Bronchial epithelial cell (primary cell): ENCODE measurements around the gene COQ10A. TPM values are rescaled to one million over a fixed set of nuclear protein-coding genes. Genes with fewer than 3 reads are reported as not detected.

ENCODE experiments used
- DNase-seq: peaks from one replicate; pipeline ENCODE4 v3.0.0-alpha.2; 2010; ENCODE audit warnings: low read depth
- FAIRE-seq: peaks from 2 replicates; lab custom pipeline; 2011; peaks lifted over from hg19 to GRCh38; lab: Jason Lieb, UNC
- H3K27me3 ChIP-seq: 2 replicates; pipeline ENCODE4 v1.5.1; 2011; ENCODE audit warnings: low read length; ENCODE audit not compliant: control insufficient read depth, insufficient read depth
- H3K36me3 ChIP-seq: 2 replicates; pipeline ENCODE4 v1.5.1; 2011; ENCODE audit warnings: low read length; ENCODE audit not compliant: control insufficient read depth, insufficient read depth
- H3K4me3 ChIP-seq: 2 replicates; pipeline ENCODE4 v1.5.1; 2011; ENCODE audit warnings: mild to moderate bottlenecking, low read depth, low read length, control low read depth
- total RNA-seq: library from RNA; depleted of rRNA; stranded (reverse); fragments of >200 nt; gene quantifications from 2 replicates; pipeline ENCODE4 v1.2.1, GENCODE V29; 2014
- TF ChIP-seq, protein P1 (sequence below): IDR thresholded peaks from 2 replicates; pipeline ENCODE4 v1.5.1; 2011; ENCODE audit warnings: mild to moderate bottlenecking, moderate library complexity, low read length, control low read depth, inconsistent platforms; ENCODE audit not compliant: insufficient read depth, severe bottlenecking

COQ10A gene
- total RNA-seq, 1 donor from 2014 or later, result 5.3 TPM

DNA sequence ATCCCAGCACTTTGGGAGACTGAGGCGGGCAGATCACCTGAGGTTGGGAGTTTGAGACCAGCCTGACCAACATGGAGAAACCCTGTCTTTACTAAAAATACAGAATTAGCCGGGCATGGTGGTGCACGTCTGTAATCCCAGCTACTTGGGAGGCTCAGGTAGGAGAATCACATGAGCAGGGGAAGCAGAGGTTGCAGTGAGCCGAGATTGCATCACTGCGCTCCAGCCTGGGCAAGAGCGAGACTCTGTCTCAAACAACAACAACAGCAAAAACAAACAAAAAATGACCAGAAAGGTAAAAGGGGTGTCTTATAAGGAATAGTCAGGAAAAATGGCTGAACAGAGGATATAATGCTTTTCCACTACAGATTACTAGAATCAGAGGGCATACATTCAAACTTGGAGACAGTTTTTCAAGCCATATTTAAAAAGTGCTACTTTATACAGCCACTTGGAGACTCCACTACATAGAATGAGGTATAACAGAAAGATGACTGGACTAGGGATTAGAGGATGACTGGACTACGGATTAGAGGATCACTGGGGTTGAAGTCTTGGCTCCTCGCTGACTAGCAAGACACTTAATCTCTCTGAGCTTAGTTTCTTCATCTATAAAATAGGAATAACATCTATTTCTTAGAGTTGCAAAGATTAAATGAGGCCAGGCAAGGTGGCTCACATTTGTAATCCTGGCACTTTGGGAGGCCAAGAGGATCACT, 38.3 kb downstream of the COQ10A start:
- DNase-seq (no peak), FAIRE-seq (no peak)
- peaks cover 7% of the 10 kb centered on the region for H3K36me3 ChIP-seq
- TF ChIP-seq, protein P1, sequence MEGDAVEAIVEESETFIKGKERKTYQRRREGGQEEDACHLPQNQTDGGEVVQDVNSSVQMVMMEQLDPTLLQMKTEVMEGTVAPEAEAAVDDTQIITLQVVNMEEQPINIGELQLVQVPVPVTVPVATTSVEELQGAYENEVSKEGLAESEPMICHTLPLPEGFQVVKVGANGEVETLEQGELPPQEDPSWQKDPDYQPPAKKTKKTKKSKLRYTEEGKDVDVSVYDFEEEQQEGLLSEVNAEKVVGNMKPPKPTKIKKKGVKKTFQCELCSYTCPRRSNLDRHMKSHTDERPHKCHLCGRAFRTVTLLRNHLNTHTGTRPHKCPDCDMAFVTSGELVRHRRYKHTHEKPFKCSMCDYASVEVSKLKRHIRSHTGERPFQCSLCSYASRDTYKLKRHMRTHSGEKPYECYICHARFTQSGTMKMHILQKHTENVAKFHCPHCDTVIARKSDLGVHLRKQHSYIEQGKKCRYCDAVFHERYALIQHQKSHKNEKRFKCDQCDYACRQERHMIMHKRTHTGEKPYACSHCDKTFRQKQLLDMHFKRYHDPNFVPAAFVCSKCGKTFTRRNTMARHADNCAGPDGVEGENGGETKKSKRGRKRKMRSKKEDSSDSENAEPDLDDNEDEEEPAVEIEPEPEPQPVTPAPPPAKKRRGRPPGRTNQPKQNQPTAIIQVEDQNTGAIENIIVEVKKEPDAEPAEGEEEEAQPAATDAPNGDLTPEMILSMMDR, result no peak
- H3K4me3 ChIP-seq, result no peak overlapping the region
- H3K27me3 ChIP-seq, result no peaks in the 10 kb centered on the region

GRCh38 chr12:56307221-56307965, 40.7 kb downstream of the COQ10A start:
- peaks cover 6% of the 10 kb centered on the region for H3K36me3 ChIP-seq
- no peak overlapping the region for H3K4me3 ChIP-seq
- FAIRE-seq (no peak), DNase-seq (peak; percentile 65)
- H3K27me3 ChIP-seq, result no peaks in the 10 kb centered on the region
- TF ChIP-seq, protein P1, result no peak

GRCh38 chr12:56308714-56309113, 42.0 kb downstream of the COQ10A start:
- H3K36me3 ChIP-seq, result peaks cover 6% of the 10 kb centered on the region
- FAIRE-seq, result no peak
- no peaks in the 10 kb centered on the region for H3K27me3 ChIP-seq
- DNase-seq, result no peak
- no peak overlapping the region for H3K4me3 ChIP-seq
- TF ChIP-seq, protein P1, result no peak

DNA sequence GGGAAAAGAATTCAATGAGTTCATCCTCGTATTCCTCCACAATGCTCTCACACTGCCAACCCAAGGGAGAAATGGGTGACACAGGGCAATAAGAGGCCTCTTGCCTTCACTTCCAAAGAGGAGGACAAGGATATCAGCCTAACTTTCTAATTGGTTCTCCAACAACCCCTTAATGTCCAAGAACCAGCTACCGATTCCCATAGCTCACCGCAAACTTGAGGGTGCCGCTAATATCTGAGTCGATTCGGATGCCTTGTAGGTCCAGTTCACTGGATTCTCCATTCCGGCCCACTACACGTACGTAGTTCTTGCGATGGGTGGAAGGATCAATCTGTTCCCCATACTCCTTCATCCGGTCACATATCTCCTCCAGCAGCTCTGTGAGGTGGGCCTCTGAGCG, 44.3 kb downstream of the COQ10A start:
- DNase-seq, result no peak
- no peak overlapping the region for H3K4me3 ChIP-seq
- H3K27me3 ChIP-seq, result no peaks in the 10 kb centered on the region
- TF ChIP-seq, protein P1, result no peak
- no peak for FAIRE-seq
- H3K36me3 ChIP-seq, result peaks cover 6% of the 10 kb centered on the region

- DNase-seq (no peak), FAIRE-seq (no peak)
- Histone ChIP-seq H3K4me3 (peak overlapping the region; percentile 90), H3K27me3 (no peaks in the 10 kb centered on the region), H3K36me3 (peaks cover 7% of the 10 kb centered on the region)
- TF ChIP-seq, protein P1, result no peak
Measured at GRCh38 chr12:56315249-56315621, 48.5 kb downstream of the COQ10A start.
